Sigmoid colon (tissue), 3 donors: ENCODE measurements around the gene RGS19.

Experiments
- CTCF ChIP-seq, 4 experiments: fragments of 450-650 bp in 3 of 4; fragments of 200-600 bp in 1 of 4; IDR thresholded peaks; one replicate each; pipeline ENCODE4 v1.5.1; 2016 to 2019; ENCODE audit warnings: antibody characterized with exemption in 4 of 4, mild to moderate bottlenecking in 3 of 4, moderate library complexity in 2 of 4
- POLR2A ChIP-seq, 2 donors: fragments of 450-650 bp; IDR thresholded peaks; one replicate each; pipeline ENCODE4 v1.6.1; 2016; ENCODE audit warnings: antibody characterized with exemption in 2 of 2, mild to moderate bottlenecking in 2 of 2, moderate library complexity in 2 of 2

DNA sequence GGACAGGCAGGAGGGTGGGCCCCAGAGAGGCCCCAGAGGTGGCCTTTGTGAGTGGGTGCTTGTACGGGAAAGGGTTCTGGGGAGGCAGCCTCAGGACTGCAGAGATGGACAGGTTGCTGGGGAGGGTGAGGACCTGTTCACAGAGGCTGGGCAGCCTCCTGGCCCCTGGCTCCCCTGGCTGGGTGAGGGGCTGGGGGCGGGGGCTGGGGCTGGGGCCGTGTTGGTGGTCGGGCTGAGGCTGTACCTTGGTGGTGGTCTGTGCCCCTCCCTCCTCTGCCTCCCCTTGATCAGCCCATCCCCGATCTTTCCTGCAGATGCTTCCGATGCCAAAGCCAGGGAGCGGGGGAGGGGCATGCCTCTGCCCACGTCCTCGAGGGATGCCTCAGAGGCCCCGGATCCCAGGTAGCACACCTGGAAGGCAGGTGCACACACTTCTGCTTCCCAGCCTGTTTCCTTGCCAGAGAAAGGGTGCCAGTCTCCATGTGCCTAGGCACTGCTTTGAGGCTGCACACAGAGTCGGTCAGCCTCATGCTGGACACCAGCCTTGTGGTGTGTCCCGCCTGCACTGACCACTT is 11.5 kb downstream of the RGS19 start:
- no peak for TF ChIP-seq CTCF (IDR thresholded peaks at IDR 0.05)
- no peak for TF ChIP-seq POLR2A (IDR thresholded peaks at IDR 0.05)
